K562 (cell line): ENCODE measurements around the gene VPREB1. TPM values are rescaled to one million over a fixed set of nuclear protein-coding genes. Genes with fewer than 3 reads are reported as not detected.
A peak's percentile ranks its signal among the peaks of the same experiment; 100 is the strongest.

Experiments
- BRCA1 ChIP-seq, 2 experiments: fragments of 450-650 bp in 1 of 2; sonication (generic) in 1 of 2; formaldehyde crosslinking in 1 of 2; IDR thresholded peaks; 2 replicates each; pipeline versions ENCODE4 v1.5.0 to v1.6.1; 2017 to 2020; ENCODE audit warnings: mild to moderate bottlenecking in 1 of 2, missing genetic modification reagents in 1 of 2
- GTF2F1 ChIP-seq: IDR thresholded peaks from 2 replicates; pipeline ENCODE4 v1.6.1; 2011; ENCODE audit warnings: low read depth, low read length, improper control_type of control experiment
- JUND ChIP-seq, 2 experiments: IDR thresholded peaks; 2 replicates in 1 of 2; 3 replicates in 1 of 2; pipeline ENCODE4 v1.6.1; 2011; ENCODE audit warnings: borderline replicate concordance in 2 of 2, low read depth in 2 of 2, low read length in 2 of 2, improper control_type of control experiment in 1 of 2, missing biosample characterization in 1 of 2, missing genetic modification characterization in 1 of 2, missing genetic modification reagents in 1 of 2
- MCM3 ChIP-seq: fragments of 450-650 bp; IDR thresholded peaks from 2 replicates; pipeline ENCODE4 v1.6.1; 2016
- MED1 ChIP-seq: sonication (generic); formaldehyde crosslinking; IDR thresholded peaks from 2 replicates; pipeline ENCODE4 v1.8.1; 2023; ENCODE audit warnings: missing genetic modification reagents, borderline replicate concordance
- STAG1 ChIP-seq: sonication (generic); formaldehyde crosslinking; IDR thresholded peaks from 2 replicates; pipeline ENCODE4 v1.5.0; 2020; ENCODE audit warnings: missing genetic modification reagents, borderline replicate concordance
- ZNF436 ChIP-seq: fragments of 250-450, 450-650 bp; sonication (Bioruptor Pico); formaldehyde crosslinking; IDR thresholded peaks from 2 replicates; pipeline ENCODE4 v1.7.0; 2020; ENCODE audit warnings: mild to moderate bottlenecking
- polyA plus RNA-seq, 8 experiments: library from polyadenylated mRNA; depleted of rRNA in 4 of 8; stranded (reverse) in 5 of 8; unstranded in 3 of 8; fragments of >200 nt; fragmentation: Nextera tagmentation in 2 of 8; fragmentation: Illumina TruSeq in 1 of 8; extraction: Ambion mirVana in 2 of 8; extraction: Trizol in 1 of 8; gene quantifications; 2 replicates each; pipeline versions ENCODE4 v1.2.1 to v1.2.3, GENCODE V29; 2011 to 2014; ENCODE audit warnings: inconsistent platforms in 1 of 8, missing spikeins in 1 of 8
- total RNA-seq, 7 experiments: library from RNA; depleted of rRNA in 6 of 7; stranded (reverse); fragments of >200 nt in 6 of 7; fragmentation: Illumina TruSeq in 2 of 7; extraction: Trizol in 2 of 7; gene quantifications; 2 replicates each; pipeline versions ENCODE4 v1.2.1 to v1.2.3, GENCODE V29; 2011 to 2021; ENCODE audit warnings: low replicate concordance in 1 of 7
- TF ChIP-seq, protein P1 (sequence below): fragments of 450-650 bp; IDR thresholded peaks from 2 replicates; pipeline ENCODE4 v1.6.1; 2018; ENCODE audit not compliant: partially characterized antibody

VPREB1 gene
- total and polyA plus RNA-seq, 9 of the 15 experiments (the other 6 are each of a cell fraction or from before 2014, with no cell fraction given), result not detected

GRCh38 chr22:22216450-22216959 is 28.1 kb upstream of the VPREB1 start (continued):
- TF ChIP-seq, protein P1, sequence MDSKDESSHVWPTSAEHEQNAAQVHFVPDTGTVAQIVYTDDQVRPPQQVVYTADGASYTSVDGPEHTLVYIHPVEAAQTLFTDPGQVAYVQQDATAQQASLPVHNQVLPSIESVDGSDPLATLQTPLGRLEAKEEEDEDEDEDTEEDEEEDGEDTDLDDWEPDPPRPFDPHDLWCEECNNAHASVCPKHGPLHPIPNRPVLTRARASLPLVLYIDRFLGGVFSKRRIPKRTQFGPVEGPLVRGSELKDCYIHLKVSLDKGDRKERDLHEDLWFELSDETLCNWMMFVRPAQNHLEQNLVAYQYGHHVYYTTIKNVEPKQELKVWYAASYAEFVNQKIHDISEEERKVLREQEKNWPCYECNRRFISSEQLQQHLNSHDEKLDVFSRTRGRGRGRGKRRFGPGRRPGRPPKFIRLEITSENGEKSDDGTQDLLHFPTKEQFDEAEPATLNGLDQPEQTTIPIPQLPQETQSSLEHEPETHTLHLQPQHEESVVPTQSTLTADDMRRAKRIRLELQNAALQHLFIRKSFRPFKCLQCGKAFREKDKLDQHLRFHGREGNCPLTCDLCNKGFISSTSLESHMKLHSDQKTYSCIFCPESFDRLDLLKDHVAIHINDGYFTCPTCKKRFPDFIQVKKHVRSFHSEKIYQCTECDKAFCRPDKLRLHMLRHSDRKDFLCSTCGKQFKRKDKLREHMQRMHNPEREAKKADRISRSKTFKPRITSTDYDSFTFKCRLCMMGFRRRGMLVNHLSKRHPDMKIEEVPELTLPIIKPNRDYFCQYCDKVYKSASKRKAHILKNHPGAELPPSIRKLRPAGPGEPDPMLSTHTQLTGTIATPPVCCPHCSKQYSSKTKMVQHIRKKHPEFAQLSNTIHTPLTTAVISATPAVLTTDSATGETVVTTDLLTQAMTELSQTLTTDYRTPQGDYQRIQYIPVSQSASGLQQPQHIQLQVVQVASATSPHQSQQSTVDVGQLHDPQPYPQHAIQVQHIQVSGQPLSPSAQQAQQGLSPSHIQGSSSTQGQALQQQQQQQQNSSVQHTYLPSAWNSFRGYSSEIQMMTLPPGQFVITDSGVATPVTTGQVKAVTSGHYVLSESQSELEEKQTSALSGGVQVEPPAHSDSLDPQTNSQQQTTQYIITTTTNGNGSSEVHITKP, result peak; percentile 46
- TF ChIP-seq STAG1 (peak; percentile 49; the same call in 1 of the 2 replicates), JUND (IDR thresholded peaks at IDR 0.05; ENCODE audit: borderline replicate concordance, low read depth, low read length) (0 out of 2 replicates have a peak, but pooled peaks have one; percentile 17), JUND (tag; IDR thresholded peaks at IDR 0.05; ENCODE audit: borderline replicate concordance, low read depth, low read length) (no peak), ZNF436 (CRISPR knock-in tag) (0 out of 2 replicates have a peak, but pooled peaks have one; percentile 3), BRCA1 (IDR thresholded peaks at IDR 0.05) (no peak), BRCA1 (CRISPR knock-in tag; IDR thresholded peaks at IDR 0.05) (peak; percentile 58; the same call in 1 of the 2 replicates), GTF2F1 (0 out of 2 replicates have a peak, but pooled peaks have one; percentile 31), MCM3 (no peak), MED1 (CRISPR knock-in tag) (0 out of 2 replicates have a peak, but pooled peaks have one; percentile 56)
- TF ChIP-seq, all 486 proteins: peak for 16
